ENCODE results near the gene NDUFS6.

The NDUFS6 gene
- total RNA-seq: 15.0 to 28.0 reads per million in 2 donors

- DNase-seq: peak; percentile 71
Observed at GRCh38 chr5:1801222-1801966, at the start of gene NDUFS6. TSS of gene NDUFS6 (plus strand) at chr5:1801407. CDS start at chr5:1801418, 11 bp downstream.

GRCh38 chr5:1751864-1752822 lies 49.1 kb upstream of the NDUFS6 start:
- DNase-seq: no peak

GRCh38 chr5:1752881-1753280 lies 48.3 kb upstream of the NDUFS6 start:
- no peak for DNase-seq

GRCh38 chr5:1753490-1753889 lies 47.7 kb upstream of the NDUFS6 start:
- no peak for DNase-seq

- no peak for DNase-seq
Observed at GRCh38 chr5:1754531-1755220, 46.5 kb upstream of the NDUFS6 start.

GRCh38 chr5:1755321-1755949 lies 45.8 kb upstream of the NDUFS6 start:
- no peak for DNase-seq

- DNase-seq: no peak
Observed at GRCh38 chr5:1756481-1756880, 44.7 kb upstream of the NDUFS6 start.

- DNase-seq: no peak
Observed at GRCh38 chr5:1757511-1757910, 43.7 kb upstream of the NDUFS6 start.

- no peak for DNase-seq
Observed at GRCh38 chr5:1758574-1758973, 42.6 kb upstream of the NDUFS6 start.

- DNase-seq: no peak
Observed at GRCh38 chr5:1759378-1759970, 41.7 kb upstream of the NDUFS6 start.

GRCh38 chr5:1760231-1760630 lies 41.0 kb upstream of the NDUFS6 start:
- DNase-seq: no peak

GRCh38 chr5:1760656-1761452 lies 40.4 kb upstream of the NDUFS6 start:
- no peak for DNase-seq

GRCh38 chr5:1761453-1761755 lies 39.8 kb upstream of the NDUFS6 start:
- no peak for DNase-seq

- DNase-seq: no peak
Observed at GRCh38 chr5:1762121-1762882, 38.9 kb upstream of the NDUFS6 start.

- DNase-seq: no peak
Observed at GRCh38 chr5:1762883-1763547, 38.2 kb upstream of the NDUFS6 start.

GRCh38 chr5:1763548-1763911 lies 37.7 kb upstream of the NDUFS6 start:
- peak; percentile 17 for DNase-seq

GRCh38 chr5:1763960-1764605 lies 37.1 kb upstream of the NDUFS6 start:
- DNase-seq: no peak

- DNase-seq: no peak
Observed at GRCh38 chr5:1764606-1764960, 36.6 kb upstream of the NDUFS6 start.

GRCh38 chr5:1765141-1765879 lies 35.9 kb upstream of the NDUFS6 start:
- no peak for DNase-seq

Measured in T-helper 9 cell (primary cell).